B cell (primary cell): ENCODE measurements around the gene MIR17HG. TPM values are rescaled to one million over a fixed set of nuclear protein-coding genes. Genes with fewer than 3 reads are reported as not detected.

Experiments used
- ATAC-seq: fragments of 200-7000 bp; cut with Tn5 transposase; one replicate; pipeline ENCODE4 v1.10.0; 2021; ENCODE audit warnings: low read depth, mild to moderate bottlenecking, moderate number of reproducible peaks, moderate library complexity
- CTCF ChIA-PET: fragments of 350-600 bp; sonication (Branson Sonifier 250); formaldehyde crosslinking; loops from one replicate; lab custom pipeline; 2021; ENCODE audit warnings: antibody characterized with exemption, inconsistent platforms; lab: Charles Lee
- POLR2A ChIA-PET: fragments of 350-600 bp; sonication (Branson Sonifier 250); formaldehyde crosslinking; loops from one replicate; lab custom pipeline; 2021; ENCODE audit warnings: antibody characterized with exemption; lab: Charles Lee
- DNase-seq: peaks from one replicate; pipeline ENCODE4 v3.0.0; 2013
- H2AFZ ChIP-seq: 2 replicates; pipeline ENCODE4 v1.6.1; 2012; ENCODE audit warnings: mild to moderate bottlenecking, low read depth, low read length; ENCODE audit not compliant: insufficient read depth, poor library complexity, severe bottlenecking
- H3K27ac ChIP-seq, 2 donors: 1 replicate in 1 of 2; 2 replicates in 1 of 2; pipeline ENCODE4 v1.5.1; 2012 to 2013; ENCODE audit warnings: low read length in 2 of 2, mild to moderate bottlenecking in 2 of 2, moderate library complexity in 1 of 2
- H3K27me3 ChIP-seq, 4 experiments: fragments of 200-600 bp in 1 of 4; sonication (generic) in 1 of 4; replicated peaks in 1 of 4; 1 replicate in 2 of 4; 2 replicates in 2 of 4; pipeline versions ENCODE4 v1.6.1 to v1.7.0; 2013 to 2016; ENCODE audit warnings: low read length in 3 of 4, mild to moderate bottlenecking in 2 of 4, mixed read lengths in 1 of 4, moderate library complexity in 1 of 4; ENCODE audit not compliant: insufficient read depth in 4 of 4, control insufficient read depth in 3 of 4; ENCODE audit errors: control extremely low read depth in 1 of 4
- H3K36me3 ChIP-seq, 2 experiments: replicated peaks in 1 of 2; 1 replicate in 1 of 2; 2 replicates in 1 of 2; pipeline versions ENCODE4 v1.6.1 to v1.7.1; 2013; ENCODE audit warnings: low read length in 1 of 2; ENCODE audit not compliant: insufficient read depth in 2 of 2, control insufficient read depth in 1 of 2; ENCODE audit errors: control extremely low read depth in 1 of 2, extremely low read depth in 1 of 2
- H3K4me1 ChIP-seq, 2 donors: fragments of 200-600 bp in 1 of 2; sonication (generic) in 1 of 2; 1 replicate in 1 of 2; 2 replicates in 1 of 2; pipeline versions ENCODE4 v1.5.1 to v1.6.1; 2013 to 2017; ENCODE audit warnings: low read length in 2 of 2; ENCODE audit not compliant: control insufficient read depth in 2 of 2, insufficient read depth in 2 of 2
- H3K4me2 ChIP-seq: replicated peaks from 2 replicates; pipeline ENCODE3; 2012; ENCODE audit warnings: mild to moderate bottlenecking, low read depth, low read length; ENCODE audit not compliant: poor library complexity, severe bottlenecking
- H3K4me3 ChIP-seq, 5 experiments: fragments of 200-600 bp in 1 of 5; sonication (generic) in 1 of 5; 1 replicate in 3 of 5; 2 replicates in 2 of 5; pipeline versions ENCODE4 v1.5.1 to v1.7.0; 2011 to 2016; ENCODE audit warnings: low read length in 4 of 5, mild to moderate bottlenecking in 4 of 5, low read depth in 2 of 5, control low read depth in 1 of 5, moderate library complexity in 1 of 5; ENCODE audit not compliant: insufficient read depth in 1 of 5; ENCODE audit errors: control extremely low read depth in 1 of 5, extremely low read depth in 1 of 5
- H3K79me2 ChIP-seq: fragments of 200-600 bp; sonication (generic); one replicate; pipeline ENCODE4 v1.6.0; 2016; ENCODE audit warnings: low read length; ENCODE audit not compliant: control insufficient read depth, insufficient read depth
- H3K9ac ChIP-seq: fragments of 200-600 bp; sonication (generic); 2 replicates; pipeline ENCODE4 v1.6.1; 2017; ENCODE audit warnings: mild to moderate bottlenecking, low read length, moderate library complexity
- H3K9me3 ChIP-seq, 3 donors: one replicate each; pipeline versions ENCODE4 v1.6.1 to v1.7.1; 2013; ENCODE audit warnings: low read length in 2 of 3; ENCODE audit not compliant: control insufficient read depth in 2 of 3, insufficient read depth in 1 of 3; ENCODE audit errors: control extremely low read depth in 1 of 3
- H4K20me1 ChIP-seq: 2 replicates; pipeline ENCODE4 v1.6.0; 2012; ENCODE audit warnings: mild to moderate bottlenecking, low read length; ENCODE audit not compliant: insufficient read depth, control insufficient read depth, poor library complexity, severe bottlenecking
- H3K27ac Mint-ChIP-seq: one replicate; pipeline ENCODE4 v1.8.0; 2021; ENCODE audit warnings: mixed read lengths
- H3K27me3 Mint-ChIP-seq: one replicate; pipeline ENCODE4 v1.8.0; 2021; ENCODE audit warnings: mixed read lengths
- H3K4me1 Mint-ChIP-seq: one replicate; pipeline ENCODE4 v1.8.0; 2021; ENCODE audit warnings: mixed read lengths
- H3K4me3 Mint-ChIP-seq: one replicate; pipeline ENCODE4 v1.8.0; 2021; ENCODE audit warnings: mixed read lengths
- H3K9me3 Mint-ChIP-seq: one replicate; pipeline ENCODE4 v1.8.0; 2022; ENCODE audit warnings: mixed read lengths; ENCODE audit not compliant: insufficient read depth
- EZH2 ChIP-seq: IDR thresholded peaks from 2 replicates; pipeline ENCODE4 v1.6.1; 2012; ENCODE audit warnings: borderline replicate concordance, low read depth, mild to moderate bottlenecking, moderate library complexity, low read length; ENCODE audit not compliant: insufficient read depth, poor library complexity, severe bottlenecking
- WGBS: methylation state at CpG from one replicate; pipeline ENCODE4 v1.1.5; 2013; ENCODE audit warnings: missing lambda C conversion rate; ENCODE audit not compliant: insufficient coverage; 5-methylcytosine and 5-hydroxymethylcytosine counted together
- intact Hi-C: fragments of 100-400 bp; cut with micrococcal nuclease; formaldehyde crosslinking; loops from one replicate; pipeline ENCODE4 v1.10.0; 2022
- polyA plus RNA-seq: library from polyadenylated mRNA; depleted of rRNA; stranded (reverse); fragments of >200 nt; gene quantifications from 2 replicates; pipeline ENCODE4 v1.2.3, GENCODE V29; 2012
- total RNA-seq, 2 donors: library from RNA; stranded (reverse); fragments of 120-200 nt in 1 of 2; gene quantifications; 1 replicate in 1 of 2; 2 replicates in 1 of 2; pipeline versions ENCODE4 v1.2.3 to v1.2.4, GENCODE V29; 2013 to 2022
- TF ChIP-seq, protein P1 (sequence below): fragments of 200-600 bp; IDR thresholded peaks from one replicate; pipeline ENCODE4 v1.8.0; 2022; ENCODE audit warnings: antibody characterized with exemption, mild to moderate bottlenecking

Gene MIR17HG
- total and polyA plus RNA-seq, 2 donors (not counting 1 experiment from before 2014, with no cell fraction given) = 6.0 to 17.1 TPM

DNA sequence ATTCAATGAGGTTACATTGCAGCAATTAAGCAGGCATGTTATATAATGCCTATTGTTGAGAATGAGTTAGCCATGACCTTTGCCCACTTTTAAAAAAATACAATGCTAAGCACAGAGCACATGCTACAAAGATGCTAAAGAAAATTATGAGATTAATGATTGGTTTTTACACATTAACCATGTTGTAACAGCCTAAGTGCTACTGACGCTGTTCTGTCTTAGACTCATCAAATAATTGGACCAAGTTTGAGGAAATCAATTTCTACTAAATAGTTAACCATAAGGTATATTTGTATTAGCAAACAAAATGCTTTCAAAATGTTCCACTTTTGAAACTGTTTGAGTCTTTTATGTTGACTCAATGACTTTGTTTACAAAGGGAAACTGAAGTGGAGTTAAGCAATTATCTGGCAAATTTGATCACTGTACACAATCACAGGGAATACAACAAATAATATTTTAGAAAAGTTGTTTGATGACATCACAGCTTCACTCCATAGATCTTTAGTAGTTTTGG, 14.3 kb downstream of the MIR17HG start:
- no peak overlapping the region for H3K4me2 ChIP-seq
- no peaks in the 10 kb centered on the region for H3K79me2 ChIP-seq
- Mint-ChIP-seq H3K27me3 (no peaks in the 10 kb centered on the region), H3K4me3 (no peak overlapping the region), H3K27ac (no peak overlapping the region), H3K9me3 (no peaks in the 10 kb centered on the region), H3K4me1 (peaks cover 10% of the 10 kb centered on the region)
- WGBS = no CpG with 5 or more reads among the region's 1 CpG
- ChIA-PET CTCF (no interaction called here), POLR2A (no interaction called here)
- H3K27me3 ChIP-seq = no peaks in the 10 kb centered on the region
- H3K27ac ChIP-seq = no peak overlapping the region
- no peak for DNase-seq
- TF ChIP-seq, protein P1, sequence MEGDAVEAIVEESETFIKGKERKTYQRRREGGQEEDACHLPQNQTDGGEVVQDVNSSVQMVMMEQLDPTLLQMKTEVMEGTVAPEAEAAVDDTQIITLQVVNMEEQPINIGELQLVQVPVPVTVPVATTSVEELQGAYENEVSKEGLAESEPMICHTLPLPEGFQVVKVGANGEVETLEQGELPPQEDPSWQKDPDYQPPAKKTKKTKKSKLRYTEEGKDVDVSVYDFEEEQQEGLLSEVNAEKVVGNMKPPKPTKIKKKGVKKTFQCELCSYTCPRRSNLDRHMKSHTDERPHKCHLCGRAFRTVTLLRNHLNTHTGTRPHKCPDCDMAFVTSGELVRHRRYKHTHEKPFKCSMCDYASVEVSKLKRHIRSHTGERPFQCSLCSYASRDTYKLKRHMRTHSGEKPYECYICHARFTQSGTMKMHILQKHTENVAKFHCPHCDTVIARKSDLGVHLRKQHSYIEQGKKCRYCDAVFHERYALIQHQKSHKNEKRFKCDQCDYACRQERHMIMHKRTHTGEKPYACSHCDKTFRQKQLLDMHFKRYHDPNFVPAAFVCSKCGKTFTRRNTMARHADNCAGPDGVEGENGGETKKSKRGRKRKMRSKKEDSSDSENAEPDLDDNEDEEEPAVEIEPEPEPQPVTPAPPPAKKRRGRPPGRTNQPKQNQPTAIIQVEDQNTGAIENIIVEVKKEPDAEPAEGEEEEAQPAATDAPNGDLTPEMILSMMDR = no peak
- TF ChIP-seq EZH2 = no peak
- H3K9ac ChIP-seq = no peak overlapping the region
- no peaks in the 10 kb centered on the region for H4K20me1 ChIP-seq
- no peaks in the 10 kb centered on the region for H3K4me1 ChIP-seq
- H3K36me3 ChIP-seq = peaks cover 0 to 3% of the 10 kb centered on the region in 2 experiments
- intact Hi-C loops = no loop called here
- no peaks in the 10 kb centered on the region for H3K9me3 ChIP-seq
- ATAC-seq = no peak
- no peak overlapping the region for H2AFZ ChIP-seq
- H3K4me3 ChIP-seq = no peak overlapping the region

DNA sequence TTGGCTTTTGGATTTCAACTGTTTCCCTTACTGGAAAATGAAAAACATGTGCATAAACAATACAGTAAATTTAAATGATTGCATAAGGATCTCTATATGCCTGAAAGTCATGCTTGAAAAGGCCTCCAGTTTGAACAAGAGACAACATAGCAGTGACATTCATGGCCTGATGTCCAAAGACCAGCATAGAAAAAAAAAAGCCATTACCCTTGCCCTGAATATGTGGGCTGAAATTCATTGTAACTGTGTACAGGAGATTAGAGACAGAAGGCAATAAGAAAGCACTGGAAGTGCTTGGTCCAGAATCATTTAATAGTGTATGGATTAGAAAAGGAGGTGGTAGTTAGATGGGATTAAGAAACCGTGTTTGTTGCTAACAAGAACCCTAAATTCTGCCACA, 15.4 kb downstream of the MIR17HG start:
- Histone ChIP-seq H3K27me3 (no peaks in the 10 kb centered on the region), H3K9ac (no peak overlapping the region)
- intact Hi-C loops = no loop called here

More for the DNA sequence above, 15.4 kb downstream of the MIR17HG start:
- Mint-ChIP-seq H3K27ac (no peak overlapping the region), H3K4me3 (no peak overlapping the region), H3K27me3 (no peaks in the 10 kb centered on the region), H3K9me3 (no peaks in the 10 kb centered on the region), H3K4me1 (peaks cover 7% of the 10 kb centered on the region)
- no peak overlapping the region for H3K27ac ChIP-seq
- no peak overlapping the region for H3K4me2 ChIP-seq
- H3K4me3 ChIP-seq = no peak overlapping the region
- ATAC-seq (no peak), DNase-seq (no peak)
- H3K4me1 ChIP-seq = no peaks in the 10 kb centered on the region
- H3K79me2 ChIP-seq = no peaks in the 10 kb centered on the region
- H3K9me3 ChIP-seq = no peaks in the 10 kb centered on the region
- H3K36me3 ChIP-seq = no peaks in the 10 kb centered on the region
- CTCF ChIA-PET = no interaction called here
- WGBS = no CpG with 5 or more reads among the region's 1 CpG
- no peaks in the 10 kb centered on the region for H4K20me1 ChIP-seq
- no peak overlapping the region for H2AFZ ChIP-seq
- TF ChIP-seq, protein P1 = no peak
- TF ChIP-seq EZH2 = no peak
- POLR2A ChIA-PET = no interaction called here
